Articular chondrocyte of knee joint (primary cell): ENCODE measurements around the gene DOC2A. TPM values are rescaled to one million over a fixed set of nuclear protein-coding genes. Genes with fewer than 3 reads are reported as not detected.

Experiments used
- total RNA-seq: library from RNA; depleted of rRNA; stranded (reverse); fragments of >200 nt; gene quantifications from 2 replicates; pipeline ENCODE4 v1.2.3, GENCODE V29; 2012

Gene DOC2A
- under 0.01 and 0.13 TPM in 2 replicates for total RNA-seq

GRCh38 chr16:30010844-30011713 lies at the start of gene DOC2A:
DOC2A (minus strand) TSS chr16:30011027; CDS start chr16:30010222, 805 bp downstream.

DNA sequence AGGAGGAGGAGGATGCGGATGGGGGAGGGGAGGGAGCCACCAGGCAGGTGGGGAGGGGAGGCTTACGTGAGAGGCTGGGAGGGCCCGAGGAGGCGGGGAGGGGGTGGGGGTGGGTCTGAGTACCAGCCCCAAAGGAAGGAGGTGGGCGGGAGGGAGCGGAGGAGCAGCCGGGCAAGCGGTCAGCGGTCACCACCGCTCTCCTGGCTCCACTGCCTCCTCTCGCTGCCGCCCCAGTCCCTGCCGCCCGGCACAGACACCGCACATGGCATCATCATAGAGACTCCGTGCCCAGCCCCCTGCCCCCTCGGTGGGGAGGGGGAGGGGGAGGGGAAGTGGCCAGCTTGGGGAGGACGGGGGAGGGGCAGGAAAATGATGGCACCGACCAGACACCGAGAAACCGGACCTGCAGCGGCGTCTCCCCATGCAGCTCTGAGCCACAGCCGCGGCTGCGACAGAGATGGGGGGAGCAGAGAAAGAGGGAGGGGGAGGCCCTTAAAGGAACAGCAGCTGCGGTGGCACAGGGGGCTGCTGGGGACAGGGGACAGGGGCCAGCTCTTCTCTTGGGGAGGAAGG lies 20.1 kb upstream of the DOC2A start, which contains the start of gene TLCD3B:
TLCD3B (minus strand) TSS at position 431 of the 573 bp plus-strand sequence. CDS start 744 bp downstream, outside the sequence.

DNA sequence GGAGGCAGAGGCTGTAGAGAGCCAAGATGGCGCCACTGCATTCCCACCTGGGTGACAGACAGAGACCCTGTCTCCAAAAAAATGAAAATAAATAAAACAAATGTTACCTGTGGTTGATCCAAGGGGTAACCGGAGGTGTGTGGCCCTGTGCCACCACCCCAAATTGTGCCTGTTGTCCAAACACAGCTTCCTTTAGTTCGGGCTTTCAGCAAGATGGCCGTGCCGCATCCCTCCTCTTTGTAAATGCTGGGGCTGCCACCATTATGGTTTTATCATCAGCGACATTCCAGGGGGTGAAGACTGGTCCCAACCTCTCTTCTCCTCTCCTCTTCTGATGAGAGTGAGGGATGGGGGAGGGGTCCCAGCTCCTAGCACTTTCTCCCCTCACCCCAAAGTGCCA lies 12.1 kb upstream of the DOC2A start, which contains the start of gene C16orf92:
C16orf92 (plus strand) TSS at position 312 of the 400 bp plus-strand sequence. CDS start 143 bp downstream, outside the sequence.

DNA sequence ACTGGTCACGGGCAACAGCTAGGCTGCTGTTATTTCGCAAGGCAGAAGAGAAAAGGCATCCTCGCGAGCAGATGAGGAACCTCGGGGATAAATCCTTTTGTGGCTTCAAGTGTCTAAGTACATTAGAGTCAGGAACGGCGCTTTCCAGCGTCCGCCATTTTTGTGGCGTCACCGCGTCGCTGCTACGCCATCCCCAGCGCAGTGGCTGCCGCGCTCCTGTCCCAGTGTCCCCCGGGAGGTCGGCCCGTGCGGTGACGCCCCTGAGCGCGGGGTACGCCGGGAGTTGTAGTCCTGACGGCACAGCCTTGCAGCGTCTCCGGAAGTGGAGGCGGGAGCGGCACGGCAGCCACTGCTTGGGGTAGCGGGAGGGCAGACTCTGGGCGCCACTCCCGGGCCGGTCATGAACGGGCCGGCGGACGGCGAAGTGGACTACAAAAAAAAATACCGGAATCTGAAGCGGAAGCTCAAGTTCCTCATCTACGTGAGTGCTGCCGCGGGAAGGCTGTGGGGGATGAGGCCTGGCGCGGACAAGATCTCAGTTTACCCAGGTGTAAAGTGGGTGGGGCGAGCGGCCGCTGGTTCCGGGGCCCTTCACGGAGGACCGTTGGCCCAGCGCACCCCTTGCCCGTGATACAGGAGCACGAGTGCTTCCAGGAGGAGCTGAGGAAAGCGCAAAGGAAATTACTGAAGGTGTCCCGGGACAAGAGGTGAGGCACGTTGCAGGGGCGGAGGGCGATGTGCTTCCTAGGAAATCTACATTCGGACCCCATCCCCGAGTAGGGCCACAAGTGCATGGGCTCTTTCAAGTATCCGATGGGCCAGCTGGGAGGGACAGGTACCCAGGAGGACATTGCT lies 14.7 kb downstream of the DOC2A start, which contains the start of gene INO80E:
INO80E (plus strand) TSS at position 331 of the 855 bp plus-strand sequence; CDS start at position 401, 70 bp downstream.

GRCh38 chr16:29995324-29995910 lies 15.4 kb downstream of the DOC2A start, which contains the start of gene HIRIP3:
HIRIP3 (minus strand) TSS chr16:29995617; CDS start chr16:29995605, 12 bp downstream.

DNA sequence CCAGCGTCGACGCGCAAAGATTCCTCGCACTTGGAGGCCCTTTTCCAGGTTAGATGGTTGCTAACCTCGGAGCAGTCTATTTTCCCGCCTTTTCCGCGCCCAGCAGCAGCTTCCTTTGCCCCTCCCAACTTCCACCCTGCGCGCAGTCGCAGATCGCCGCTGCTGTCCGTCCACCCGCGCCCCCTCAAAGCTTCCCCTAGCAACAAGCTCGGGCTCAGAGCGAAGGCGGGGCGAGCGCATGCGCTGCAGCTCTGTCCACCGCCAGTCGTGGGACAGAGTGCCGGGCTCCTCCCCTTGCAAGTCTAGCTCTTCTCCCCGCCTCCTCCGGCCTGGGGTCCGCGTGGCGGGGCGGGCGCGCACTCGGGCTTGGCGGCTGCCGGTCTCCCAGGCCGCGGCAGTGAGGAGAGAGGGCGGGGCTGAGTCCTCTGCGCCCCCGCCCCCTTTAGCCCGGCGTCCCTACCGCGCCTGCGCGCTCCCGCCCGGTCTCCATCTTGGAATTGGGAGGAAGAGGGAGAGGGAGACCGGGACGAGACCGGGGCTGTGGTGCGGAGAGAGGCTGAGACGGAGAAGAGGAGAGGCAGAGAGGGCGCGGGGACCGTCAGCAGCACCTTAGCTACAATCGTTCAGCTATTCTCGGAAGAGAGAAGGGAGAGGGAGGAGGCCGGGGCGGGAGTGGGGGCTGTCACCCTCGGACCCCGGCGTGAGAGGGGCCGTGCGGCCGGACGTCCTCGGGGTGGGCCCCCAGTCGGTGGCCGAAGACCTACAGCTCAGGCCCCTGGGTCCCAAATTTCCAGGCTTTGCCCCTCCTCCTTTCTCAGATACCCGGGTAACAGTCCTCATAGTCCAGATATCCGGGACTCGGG lies 37.2 kb downstream of the DOC2A start, which contains the start of gene TAOK2:
TAOK2 (plus strand) TSS at position 485 of the 863 bp plus-strand sequence. CDS start 3,905 bp downstream, outside the sequence.

DNA sequence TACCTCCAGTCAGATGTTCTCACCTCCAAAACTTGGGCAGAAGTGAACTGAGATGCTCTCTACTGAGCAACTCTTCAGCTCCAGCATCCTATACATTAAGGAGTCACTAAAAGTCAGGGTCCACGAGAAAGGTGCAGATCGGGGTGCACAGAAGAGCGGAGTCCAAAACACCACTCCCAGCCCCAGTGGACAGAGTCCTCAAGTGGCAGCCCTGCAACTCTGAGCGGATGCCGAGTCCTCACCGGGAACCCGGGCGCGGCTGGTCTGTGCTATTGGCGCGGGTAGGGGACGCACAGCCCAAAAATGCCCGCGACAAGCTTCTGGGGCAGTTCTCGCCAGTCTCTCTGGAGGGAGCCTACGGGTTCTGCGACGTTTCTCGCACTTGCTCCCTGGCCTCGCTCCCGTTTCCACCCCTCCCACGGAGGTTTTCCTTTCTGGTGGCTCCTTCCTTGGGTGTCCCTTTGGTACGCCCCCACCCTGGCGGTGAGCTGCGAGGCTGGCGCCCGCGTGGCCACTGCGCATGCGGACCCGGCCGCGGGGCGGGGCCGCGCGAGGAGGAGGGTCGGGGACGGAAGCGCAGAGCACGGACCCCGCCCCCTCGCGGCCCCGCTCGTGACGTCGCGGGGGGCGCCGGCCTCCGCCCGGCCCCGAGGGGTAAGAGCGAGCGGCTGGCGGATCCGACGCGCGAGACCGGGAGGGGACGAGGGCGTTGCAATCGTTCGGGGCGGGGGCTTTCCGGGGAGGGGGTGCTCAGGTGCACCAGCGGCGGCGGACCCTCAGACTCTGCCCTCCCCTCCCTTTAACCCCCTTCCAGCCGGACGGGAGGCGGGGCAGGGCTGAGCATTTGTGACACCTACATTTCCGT lies 49.1 kb downstream of the DOC2A start, which contains the start of gene TMEM219:
TMEM219 (plus strand) TSS at position 601 of the 865 bp plus-strand sequence. CDS start 1,065 bp downstream, outside the sequence.

Other genes starting within 250 kb of the DOC2A start
- not detected in 2 replicates for gene ZG16, start 232.8 kb downstream of the DOC2A start, total RNA-seq
- gene KIF22, start 220.3 kb downstream of the DOC2A start, total RNA-seq: 14.9 and 21.0 TPM in 2 replicates
- 139 and 158 TPM in 2 replicates for gene MAZ, start 204.5 kb downstream of the DOC2A start, total RNA-seq
- 2.4 and 3.5 TPM in 2 replicates for gene PRRT2, start 198.8 kb downstream of the DOC2A start, total RNA-seq
- 13.7 and 18.3 TPM in 2 replicates for gene PAGR1, start 194.9 kb downstream of the DOC2A start, total RNA-seq
- 249 and 324 TPM in 2 replicates for gene MVP, start 190.6 kb downstream of the DOC2A start, total RNA-seq
- gene CDIPT, start 147.8 kb downstream of the DOC2A start, total RNA-seq: 81.8 and 83.9 TPM in 2 replicates
- 1.8 and 2.6 TPM in 2 replicates for gene SEZ6L2, start 111.5 kb downstream of the DOC2A start, total RNA-seq
- gene ASPHD1, start 110.5 kb downstream of the DOC2A start, total RNA-seq: 3.1 and 4.8 TPM in 2 replicates
- 11.3 and 12.0 TPM in 2 replicates for gene KCTD13, start 84.8 kb downstream of the DOC2A start, total RNA-seq
- gene TMEM219, start 48.9 kb downstream of the DOC2A start, total RNA-seq: 74.1 and 77.0 TPM in 2 replicates
- 32.4 and 35.7 TPM in 2 replicates for gene TAOK2, start 37.2 kb downstream of the DOC2A start, total RNA-seq
- 4.1 and 5.4 TPM in 2 replicates for gene HIRIP3, start 15.4 kb downstream of the DOC2A start, total RNA-seq
- 26.7 and 26.9 TPM in 2 replicates for gene INO80E, start 14.8 kb downstream of the DOC2A start, total RNA-seq
- not detected in 2 replicates for gene C16orf92, start 12.2 kb upstream of the DOC2A start, total RNA-seq
- 0.11 and 0.26 TPM in 2 replicates for gene TLCD3B, start 20.2 kb upstream of the DOC2A start, total RNA-seq
- gene ALDOA, start 54.7 kb upstream of the DOC2A start, total RNA-seq: 828 and 846 TPM in 2 replicates
- gene PPP4C, start 65.0 kb upstream of the DOC2A start, total RNA-seq: 144 and 150 TPM in 2 replicates
- gene TBX6, start 80.9 kb upstream of the DOC2A start, total RNA-seq: 0.11 and 0.39 TPM in 2 replicates
- gene YPEL3, start 85.2 kb upstream of the DOC2A start, total RNA-seq: 18.7 and 24.6 TPM in 2 replicates
- gene GDPD3, start 102.5 kb upstream of the DOC2A start, total RNA-seq: 0.54 and 1.4 TPM in 2 replicates
- gene MAPK3, start 112.2 kb upstream of the DOC2A start, total RNA-seq: 63.0 and 74.6 TPM in 2 replicates
- gene CORO1A, start 172.6 kb upstream of the DOC2A start, total RNA-seq: 1.2 and 1.3 TPM in 2 replicates
- 25.1 and 63.9 TPM in 2 replicates for gene BOLA2B, start 182.6 kb upstream of the DOC2A start, total RNA-seq
- gene SLX1A, start 182.8 kb upstream of the DOC2A start, total RNA-seq: 11.6 and 14.0 TPM in 2 replicates
- 2.8 and 3.1 TPM in 2 replicates for gene SULT1A3, start 188.2 kb upstream of the DOC2A start, total RNA-seq
- gene NPIPB13, start 237.5 kb upstream of the DOC2A start, total RNA-seq: 1.9 and 4.1 TPM in 2 replicates